ENCODE results near the gene CHCHD3.

The CHCHD3 gene

GRCh38 chr7:133082390-133082766, 488 bp upstream of the CHCHD3 start:
- no peak for DNase-seq (ENCODE audit: low read depth)

GRCh38 chr7:133081119-133081598, 731 bp downstream of the CHCHD3 start:
- H3K4me3 ChIP-seq (ENCODE audit: low read depth, low read length): peak overlapping the region; percentile 86
- no peak for TF ChIP-seq CTCF (conservative IDR thresholded peaks at IDR 0.05; ENCODE audit: low read depth, low read length)
- DNase-seq (ENCODE audit: low read depth): peak; percentile 19

More at GRCh38 chr7:133082390-133082766, 488 bp upstream of the CHCHD3 start:
- no peak for TF ChIP-seq CTCF (conservative IDR thresholded peaks at IDR 0.05; ENCODE audit: low read depth, low read length)
- no peak overlapping the region for H3K4me3 ChIP-seq (ENCODE audit: low read depth, low read length)

GRCh38 chr7:133079296-133079695, 2.6 kb downstream of the CHCHD3 start:
- H3K4me3 ChIP-seq (ENCODE audit: low read depth, low read length): no peak overlapping the region
- no peak for DNase-seq (ENCODE audit: low read depth)
- TF ChIP-seq CTCF (conservative IDR thresholded peaks at IDR 0.05; ENCODE audit: low read depth, low read length): no peak

- no peak overlapping the region for H3K4me3 ChIP-seq (ENCODE audit: low read depth, low read length)
- TF ChIP-seq CTCF (conservative IDR thresholded peaks at IDR 0.05; ENCODE audit: low read depth, low read length): no peak
Measured at GRCh38 chr7:133077394-133077793, 4.5 kb downstream of the CHCHD3 start.

GRCh38 chr7:133076142-133076541, 5.7 kb downstream of the CHCHD3 start:
- no peak overlapping the region for H3K4me3 ChIP-seq (ENCODE audit: low read depth, low read length)
- DNase-seq (ENCODE audit: low read depth): no peak
- TF ChIP-seq CTCF (conservative IDR thresholded peaks at IDR 0.05; ENCODE audit: low read depth, low read length): no peak

More at GRCh38 chr7:133077394-133077793, 4.5 kb downstream of the CHCHD3 start:
- DNase-seq (ENCODE audit: low read depth): peak; percentile 25

- no peak for TF ChIP-seq CTCF (conservative IDR thresholded peaks at IDR 0.05; ENCODE audit: low read depth, low read length)
- H3K4me3 ChIP-seq (ENCODE audit: low read depth, low read length): no peak overlapping the region
- DNase-seq (ENCODE audit: low read depth): no peak
Measured at GRCh38 chr7:133071506-133071905, 10.4 kb downstream of the CHCHD3 start.

GRCh38 chr7:133070562-133070961, 11.3 kb downstream of the CHCHD3 start:
- DNase-seq (ENCODE audit: low read depth): no peak
- TF ChIP-seq CTCF (conservative IDR thresholded peaks at IDR 0.05; ENCODE audit: low read depth, low read length): no peak
- no peak overlapping the region for H3K4me3 ChIP-seq (ENCODE audit: low read depth, low read length)
